Adipocyte (in vitro differentiated cells): ENCODE data around the gene PGAP6.
"Not testable (repeated sequence)": the region's sequence is repeated elsewhere in the genome, so short reads cannot be mapped to it uniquely, and the experiment has no call there.

Experiments used
- DNase-seq: peaks from one replicate; pipeline ENCODE4 v3.0.0-alpha.2; 2015; ENCODE audit warnings: low read depth
- H3K27me3 ChIP-seq: replicated peaks from 2 replicates; pipeline ENCODE4 v1.7.0; 2013; ENCODE audit warnings: mild to moderate bottlenecking, low read length, moderate library complexity; ENCODE audit not compliant: control insufficient read depth, insufficient read depth
- H3K36me3 ChIP-seq: 2 replicates; pipeline ENCODE4 v1.7.0; 2013; ENCODE audit warnings: low read length, mild to moderate bottlenecking, moderate library complexity; ENCODE audit not compliant: control insufficient read depth, insufficient read depth, severe bottlenecking
- H3K4me1 ChIP-seq: 2 replicates; pipeline ENCODE4 v1.7.0; 2013; ENCODE audit warnings: mild to moderate bottlenecking, low read length, moderate library complexity; ENCODE audit not compliant: control insufficient read depth, insufficient read depth
- H3K4me3 ChIP-seq: 2 replicates; pipeline ENCODE4 v1.7.0; 2013; ENCODE audit warnings: mild to moderate bottlenecking, low read length, moderate library complexity
- H3K9ac ChIP-seq: 2 replicates; pipeline ENCODE4 v1.7.0; 2013; ENCODE audit warnings: mild to moderate bottlenecking, low read length, moderate library complexity
- H3K9me3 ChIP-seq: 2 replicates; pipeline ENCODE4 v1.7.0; 2013; ENCODE audit warnings: mild to moderate bottlenecking, low read length, moderate library complexity; ENCODE audit not compliant: control insufficient read depth

The PGAP6 gene

GRCh38 chr16:369275-369865 is 12.4 kb downstream of the PGAP6 start:
- H3K4me3 ChIP-seq, result peak overlapping the region; percentile 68
- peaks cover 7% of the 10 kb centered on the region for H3K4me1 ChIP-seq
- no peaks in the 10 kb centered on the region for H3K27me3 ChIP-seq
- no peak for DNase-seq
- no peaks in the 10 kb centered on the region for H3K9me3 ChIP-seq
- H3K36me3 ChIP-seq, result peaks cover 53% of the 10 kb centered on the region
- H3K9ac ChIP-seq, result peak overlapping the region; percentile 29

- H3K9me3 ChIP-seq, result no peaks in the 10 kb centered on the region
- peaks cover 45% of the 10 kb centered on the region for H3K36me3 ChIP-seq
- H3K4me1 ChIP-seq, result peaks cover 7% of the 10 kb centered on the region
- H3K4me3 ChIP-seq, result no peak overlapping the region
- DNase-seq, result no peak
- no peak overlapping the region for H3K9ac ChIP-seq
- no peaks in the 10 kb centered on the region for H3K27me3 ChIP-seq
These were observed 13.2 kb downstream of the PGAP6 start for GRCh38 chr16:368388-369158.

- peaks cover 34% of the 10 kb centered on the region for H3K36me3 ChIP-seq
- peaks cover 3% of the 10 kb centered on the region for H3K27me3 ChIP-seq
- no peak overlapping the region for H3K4me3 ChIP-seq
- no peak for DNase-seq
- H3K9ac ChIP-seq, result no peak overlapping the region
- peaks cover 7% of the 10 kb centered on the region for H3K4me1 ChIP-seq
- H3K9me3 ChIP-seq, result no peaks in the 10 kb centered on the region
These were observed 14.4 kb downstream of the PGAP6 start for GRCh38 chr16:367333-367903.

- Histone ChIP-seq H3K36me3 (peaks cover 25% of the 10 kb centered on the region), H3K27me3 (peaks cover 5% of the 10 kb centered on the region), H3K4me3 (no peak overlapping the region), H3K4me1 (peaks cover 7% of the 10 kb centered on the region), H3K9ac (no peak overlapping the region), H3K9me3 (no peaks in the 10 kb centered on the region)
- DNase-seq, result no peak
These were observed 15.3 kb downstream of the PGAP6 start for GRCh38 chr16:366476-366875.

- H3K4me3 ChIP-seq, result no peak overlapping the region
- no peaks in the 10 kb centered on the region for H3K9me3 ChIP-seq
- peaks cover 3% of the 10 kb centered on the region for H3K4me1 ChIP-seq
- peaks cover 24% of the 10 kb centered on the region for H3K36me3 ChIP-seq
- no peak overlapping the region for H3K9ac ChIP-seq
- peaks cover 6% of the 10 kb centered on the region for H3K27me3 ChIP-seq
- no peak for DNase-seq
These were observed 16.9 kb downstream of the PGAP6 start for GRCh38 chr16:364595-365491.

- Histone ChIP-seq H3K9me3 (no peaks in the 10 kb centered on the region), H3K27me3 (peaks cover 6% of the 10 kb centered on the region), H3K9ac (no peak overlapping the region), H3K4me3 (no peak overlapping the region), H3K36me3 (peaks cover 24% of the 10 kb centered on the region), H3K4me1 (no peaks in the 10 kb centered on the region)
- no peak for DNase-seq
These were observed 17.9 kb downstream of the PGAP6 start for GRCh38 chr16:363766-364490.

- Histone ChIP-seq H3K4me1 (no peaks in the 10 kb centered on the region), H3K9ac (no peak overlapping the region), H3K27me3 (peaks cover 6% of the 10 kb centered on the region), H3K9me3 (no peaks in the 10 kb centered on the region), H3K4me3 (no peak overlapping the region), H3K36me3 (peaks cover 18% of the 10 kb centered on the region)
- DNase-seq, result no peak
These were observed 18.5 kb downstream of the PGAP6 start for GRCh38 chr16:363110-363765.

GRCh38 chr16:362702-362999 is 19.1 kb downstream of the PGAP6 start:
- not testable (repeated sequence) for H3K27me3 ChIP-seq, H3K9ac ChIP-seq, DNase-seq, H3K4me3 ChIP-seq, H3K4me1 ChIP-seq, H3K9me3 ChIP-seq
- peaks cover 12% of the 10 kb centered on the region for H3K36me3 ChIP-seq

- Histone ChIP-seq H3K36me3 (peaks cover 6% of the 10 kb centered on the region), H3K27me3 (peaks cover 6% of the 10 kb centered on the region), H3K4me1 (no peaks in the 10 kb centered on the region), H3K4me3 (no peak overlapping the region), H3K9me3 (no peaks in the 10 kb centered on the region), H3K9ac (no peak overlapping the region)
- DNase-seq, result peak; percentile 60
These were observed 19.7 kb downstream of the PGAP6 start for GRCh38 chr16:361872-362701.

GRCh38 chr16:361341-361871 is 20.4 kb downstream of the PGAP6 start:
- H3K9ac ChIP-seq, result no peak overlapping the region
- H3K4me3 ChIP-seq, result no peak overlapping the region
- DNase-seq, result no peak
- H3K36me3 ChIP-seq, result no peaks in the 10 kb centered on the region
- peaks cover 6% of the 10 kb centered on the region for H3K27me3 ChIP-seq
- no peaks in the 10 kb centered on the region for H3K9me3 ChIP-seq
- no peaks in the 10 kb centered on the region for H3K4me1 ChIP-seq
